ENCODE data around the gene DSTYK.

- TF ChIP-seq POLR2AphosphoS5 (IDR thresholded peaks at IDR 0.05; ENCODE audit: insufficient read depth, low read depth, low read length) = no peak
- TF ChIP-seq MAX (IDR thresholded peaks at IDR 0.05; ENCODE audit: insufficient read depth, insufficient read length) = no peak
- no peak for TF ChIP-seq CTCF (IDR thresholded peaks at IDR 0.05; ENCODE audit: extremely low read depth in 1 of 2, insufficient read depth in 1 of 2, low read depth in 1 of 2, low read length in 2 of 2)
- TF ChIP-seq POLR2A (IDR thresholded peaks at IDR 0.05; ENCODE audit: low read depth, low read length) = no peak
Measured at GRCh38 chr1:205230982-205231381, 19.5 kb upstream of the DSTYK start.
